GM19193 (cell line): ENCODE measurements around the gene MAN1A1.

Experiments
- POLR2A ChIP-seq: IDR thresholded peaks from 4 replicates; pipeline ENCODE4 v1.6.1; 2011; ENCODE audit not compliant: insufficient read depth, insufficient read length; ENCODE audit errors: extremely low read depth

The MAN1A1 gene

GRCh38 chr6:119322715-119323350 lies 26.7 kb downstream of the MAN1A1 start:
- no peak for TF ChIP-seq POLR2A

GRCh38 chr6:119322034-119322433 lies 27.5 kb downstream of the MAN1A1 start:
- no peak for TF ChIP-seq POLR2A

GRCh38 chr6:119319694-119320093 lies 29.9 kb downstream of the MAN1A1 start:
- no peak for TF ChIP-seq POLR2A

GRCh38 chr6:119318730-119319129 lies 30.8 kb downstream of the MAN1A1 start:
- no peak for TF ChIP-seq POLR2A

GRCh38 chr6:119318176-119318575 lies 31.4 kb downstream of the MAN1A1 start:
- TF ChIP-seq POLR2A: no peak

GRCh38 chr6:119317007-119317406 lies 32.6 kb downstream of the MAN1A1 start:
- TF ChIP-seq POLR2A: no peak

- TF ChIP-seq POLR2A: no peak
Observed at GRCh38 chr6:119314885-119315272, 34.7 kb downstream of the MAN1A1 start.

GRCh38 chr6:119313937-119314884 lies 35.4 kb downstream of the MAN1A1 start:
- TF ChIP-seq POLR2A: no peak

- TF ChIP-seq POLR2A: no peak
Observed at GRCh38 chr6:119312875-119313338, 36.7 kb downstream of the MAN1A1 start.

GRCh38 chr6:119312441-119312840 lies 37.1 kb downstream of the MAN1A1 start:
- TF ChIP-seq POLR2A: no peak

GRCh38 chr6:119311514-119312142 lies 37.9 kb downstream of the MAN1A1 start:
- no peak for TF ChIP-seq POLR2A

- no peak for TF ChIP-seq POLR2A
Observed at GRCh38 chr6:119310486-119311036, 39.0 kb downstream of the MAN1A1 start.

GRCh38 chr6:119308991-119309657 lies 40.4 kb downstream of the MAN1A1 start:
- no peak for TF ChIP-seq POLR2A

- TF ChIP-seq POLR2A: no peak
Observed at GRCh38 chr6:119308048-119308570, 41.5 kb downstream of the MAN1A1 start.

GRCh38 chr6:119307056-119307455 lies 42.5 kb downstream of the MAN1A1 start:
- no peak for TF ChIP-seq POLR2A

- TF ChIP-seq POLR2A: no peak
Observed at GRCh38 chr6:119306396-119306968, 43.1 kb downstream of the MAN1A1 start.
